Endometrial microvascular endothelial cells (primary cell): ENCODE measurements around the gene ATPAF1. TPM values are rescaled to one million over a fixed set of nuclear protein-coding genes. Genes with fewer than 3 reads are reported as not detected.

Source experiments
- in situ Hi-C: cut with HindIII; loops from 2 replicates; pipeline ENCODE4 v1.10.0; 2017; ENCODE audit warnings: low sequenced_read_pairs, low pct_unique_long_range_greater_than_20kb; ENCODE audit errors: inconsistent ontology term
- total RNA-seq: library from RNA; depleted of rRNA; stranded (reverse); fragments of >200 nt; gene quantifications from one replicate; pipeline ENCODE4 v1.2.3, GENCODE V29; 2015; ENCODE audit errors: inconsistent ontology term

Gene ATPAF1
- total RNA-seq, 1 donor from 2014 or later, result 64.8 TPM

DNA sequence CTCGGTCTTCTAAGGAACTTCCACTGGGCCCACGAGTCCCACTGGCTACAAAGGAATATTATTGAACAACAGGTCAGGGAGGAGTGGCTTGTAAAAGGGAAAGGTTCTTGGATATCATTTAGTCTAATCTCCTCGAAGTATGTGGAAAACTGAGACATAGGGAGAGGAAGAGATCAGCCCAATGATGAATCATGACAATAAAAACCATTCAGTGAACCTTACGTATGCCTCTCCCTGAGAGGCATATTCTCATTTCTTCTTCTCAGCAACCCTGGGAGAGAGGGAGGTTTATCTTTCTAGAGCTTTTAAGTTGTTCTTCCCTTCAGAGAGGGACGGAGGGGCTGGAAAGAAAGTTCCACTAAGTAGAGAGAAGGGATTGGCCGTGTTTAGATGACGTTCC, 46.2 kb downstream of the ATPAF1 start:
- in situ Hi-C loops, result no loop called here

GRCh38 chr1:46619656-46620258, 48.4 kb downstream of the ATPAF1 start:
- in situ Hi-C loops, result no loop called here

DNA sequence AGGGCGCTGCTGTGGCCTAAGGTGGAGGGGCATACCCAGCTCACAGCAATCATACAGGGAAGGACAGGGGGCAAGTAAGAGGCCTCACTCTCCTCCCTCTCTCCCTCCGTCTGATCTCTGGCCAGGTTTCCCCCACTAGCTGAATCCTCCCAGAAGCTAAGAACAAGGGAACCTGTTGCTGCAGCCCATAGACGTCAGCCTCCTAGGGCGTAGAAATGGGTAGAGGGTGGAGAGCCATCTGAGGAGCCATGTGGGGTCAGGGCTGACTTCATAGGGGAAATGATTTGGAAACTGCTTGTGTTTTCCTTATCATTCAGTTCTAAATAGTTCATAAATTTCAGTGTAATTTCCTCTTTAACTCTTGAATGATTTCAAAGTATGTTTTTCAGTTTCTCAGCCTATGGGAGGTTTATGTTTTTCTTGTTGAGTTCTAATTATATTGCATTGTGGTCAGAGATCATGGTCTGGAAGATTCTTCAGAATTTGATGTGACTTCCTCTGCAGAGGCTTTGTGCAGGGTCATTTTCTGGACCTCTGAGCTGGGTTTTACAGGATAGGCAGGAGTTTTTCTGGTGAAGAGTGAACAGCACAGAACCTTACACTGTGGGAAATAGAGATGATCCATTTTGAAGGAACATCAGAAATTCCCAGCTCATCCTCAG, 49.3 kb downstream of the ATPAF1 start:
- in situ Hi-C loops, result no loop called here

DNA sequence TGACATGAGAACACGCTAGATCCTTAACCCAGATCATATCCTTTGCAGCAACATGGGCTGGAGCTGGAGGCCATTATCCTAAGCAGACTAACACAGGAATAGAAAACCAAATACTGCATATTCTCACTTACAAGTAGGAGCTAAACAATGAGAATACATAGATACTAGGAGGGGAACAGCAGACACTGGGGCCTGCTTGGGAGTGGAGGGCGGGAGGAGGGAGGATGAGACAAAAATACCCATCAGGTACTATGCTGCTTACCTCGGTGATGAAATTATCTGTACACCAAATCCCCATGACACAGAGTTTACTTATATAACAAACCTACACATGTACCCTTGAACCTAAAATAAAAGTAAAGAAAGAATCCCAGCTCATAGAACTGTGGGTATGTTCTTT, 50.3 kb downstream of the ATPAF1 start:
- in situ Hi-C loops, result no loop called here

GRCh38 chr1:46617108-46617800, 50.9 kb downstream of the ATPAF1 start:
- in situ Hi-C loops, result no loop called here

- in situ Hi-C loops, result no loop called here
Measured at GRCh38 chr1:46616277-46617107, 51.7 kb downstream of the ATPAF1 start, which contains the start of gene MOB3C. Gene MOB3C, minus strand, starts transcription at chr1:46616811. Its CDS starts 3,490 bp downstream, at chr1:46613321.

DNA sequence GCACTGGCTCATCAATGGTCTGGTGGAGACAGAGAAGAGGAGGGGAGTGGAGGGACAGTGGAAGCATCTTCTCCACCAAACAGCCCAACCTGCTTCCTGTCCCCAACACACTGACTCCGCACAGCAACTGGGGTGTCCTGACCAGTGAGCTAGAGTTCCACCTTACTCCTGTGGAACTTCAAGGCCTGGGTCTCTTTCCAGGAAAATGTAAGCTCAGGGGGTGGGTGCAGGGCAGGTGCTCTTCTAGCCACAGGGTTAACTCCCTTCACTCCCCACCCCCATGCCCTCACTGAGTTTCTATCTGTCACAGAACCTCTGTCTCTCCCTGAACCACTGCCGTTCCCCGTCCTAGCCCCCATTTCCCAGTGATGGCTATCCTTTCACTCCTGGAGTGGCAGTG, 52.4 kb downstream of the ATPAF1 start:
- in situ Hi-C loops, result no loop called here

DNA sequence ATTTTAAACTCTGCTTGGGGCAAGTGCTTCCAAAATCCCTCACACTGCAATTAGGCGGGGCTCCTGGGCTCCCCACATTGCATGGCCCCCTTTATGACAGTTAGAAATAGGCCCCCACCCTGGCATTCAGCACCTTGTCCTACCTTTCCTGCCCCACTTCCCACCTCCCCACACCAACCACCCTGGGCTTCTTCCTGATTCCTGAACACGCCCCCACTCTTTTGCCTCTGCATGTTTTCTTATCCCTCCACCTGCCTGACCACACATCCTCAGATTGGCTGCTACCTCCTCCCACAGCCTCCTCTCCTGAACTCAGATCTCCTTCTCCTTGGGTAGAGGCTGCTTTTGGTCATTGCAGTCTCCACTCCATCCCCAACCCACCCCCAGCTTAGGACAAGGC, 53.1 kb downstream of the ATPAF1 start:
- in situ Hi-C loops, result no loop called here

DNA sequence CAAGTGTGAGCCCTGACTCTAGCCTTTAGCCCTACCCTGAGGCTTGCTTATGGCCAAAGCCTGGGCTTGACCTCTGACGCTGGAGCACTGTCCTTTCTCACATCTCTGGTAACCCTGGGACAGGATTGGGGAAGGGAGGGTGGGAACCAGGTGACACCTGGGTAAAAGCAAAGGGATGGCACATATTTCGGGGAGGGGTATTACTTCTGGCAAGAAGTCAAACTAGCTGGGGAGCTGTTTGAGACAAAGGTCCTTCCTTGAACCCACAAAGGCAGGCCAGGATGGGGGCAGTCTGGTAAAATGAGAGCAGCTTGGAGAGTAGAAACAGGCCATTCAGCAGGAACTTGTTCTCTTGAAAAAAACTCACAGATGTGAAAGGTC, 53.6 kb downstream of the ATPAF1 start:
- in situ Hi-C loops, result no loop called here

GRCh38 chr1:46613661-46614603, 54.2 kb downstream of the ATPAF1 start:
- in situ Hi-C loops, result no loop called here

GRCh38 chr1:46612937-46613660, 55.1 kb downstream of the ATPAF1 start:
- in situ Hi-C loops, result no loop called here

DNA sequence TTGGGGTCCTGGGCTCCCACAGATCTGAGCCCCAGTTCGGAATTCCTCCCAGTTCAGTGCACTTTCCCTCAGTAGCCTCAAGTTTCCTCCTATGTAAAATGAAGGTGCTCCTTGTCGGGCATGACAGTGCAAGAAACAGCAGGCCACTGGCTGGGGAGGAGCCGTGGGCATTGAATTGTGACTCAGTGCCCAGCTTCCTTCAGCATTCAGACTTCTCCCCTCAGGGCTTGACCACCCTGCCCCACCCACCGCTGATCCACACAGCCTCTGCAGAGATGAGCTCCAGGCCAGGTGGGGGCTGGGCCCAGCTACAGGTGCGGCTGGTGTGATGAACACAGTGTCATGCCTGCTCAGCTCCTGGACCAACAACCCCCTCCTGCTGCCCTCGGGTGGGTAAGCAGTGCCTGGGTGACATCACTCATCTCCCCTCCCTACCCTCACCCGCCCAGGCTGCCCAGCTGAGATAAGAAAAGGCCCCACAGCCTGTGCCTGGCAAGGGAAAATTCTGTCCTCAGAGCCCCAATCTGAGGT, 56.4 kb downstream of the ATPAF1 start:
- in situ Hi-C loops, result no loop called here

- in situ Hi-C loops, result no loop called here
Measured at GRCh38 chr1:46607345-46608130, 60.6 kb downstream of the ATPAF1 start.

DNA sequence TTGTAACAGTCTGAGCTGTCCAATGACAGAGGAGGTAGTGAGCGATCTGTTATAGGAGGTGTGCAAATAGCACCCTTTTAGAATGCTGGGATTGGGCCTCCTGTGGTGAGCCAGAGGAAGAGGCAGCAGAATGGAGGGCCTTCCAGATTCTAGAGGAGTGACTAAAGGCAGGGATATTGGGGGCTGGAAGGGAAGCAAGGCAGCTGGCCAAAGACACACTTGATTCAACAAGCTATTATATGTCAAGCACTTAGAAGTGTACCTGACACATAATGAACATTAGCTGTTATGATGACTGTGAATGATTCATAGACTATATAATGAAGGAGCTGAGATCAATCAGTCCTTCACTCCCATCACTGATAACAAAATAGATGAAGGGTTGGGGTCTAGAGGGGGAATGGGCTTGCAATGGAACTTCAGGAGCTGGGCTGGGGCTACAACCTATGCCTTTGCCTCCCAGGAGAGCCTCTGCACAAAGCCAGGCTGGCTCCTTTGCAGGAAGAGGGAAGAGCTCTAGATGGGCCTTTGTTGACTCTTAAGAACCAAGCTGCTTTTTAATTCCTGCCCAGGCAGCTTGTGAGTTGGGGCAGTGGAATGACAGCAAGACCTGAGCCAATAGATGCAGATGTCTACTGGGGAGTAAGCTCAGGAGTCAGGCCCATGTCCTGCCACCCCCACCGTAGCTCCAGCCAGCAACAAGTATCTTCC, 61.8 kb downstream of the ATPAF1 start:
- in situ Hi-C loops, result no loop called here

- in situ Hi-C loops, result no loop called here
Measured at GRCh38 chr1:46605232-46605631, 62.9 kb downstream of the ATPAF1 start.

GRCh38 chr1:46603858-46604549, 64.2 kb downstream of the ATPAF1 start, which contains the start of gene MKNK1:
Gene MKNK1, minus strand, starts transcription at chr1:46604268. Its CDS starts 20,941 bp downstream, at chr1:46583327.
- in situ Hi-C loops, result no loop called here
